H1 (cell line): ENCODE results near the gene SMAD7. TPM values are rescaled to one million over a fixed set of nuclear protein-coding genes. Genes with fewer than 3 reads are reported as not detected.

Experiments used
- CTBP2 ChIP-seq: IDR thresholded peaks from 2 replicates; pipeline ENCODE4 v1.7.0; 2011; ENCODE audit warnings: borderline replicate concordance, mild to moderate bottlenecking, moderate library complexity, mixed read lengths, low read length; ENCODE audit not compliant: insufficient read depth, insufficient read length
- RBBP5 ChIP-seq: IDR thresholded peaks from 2 replicates; pipeline ENCODE4 v1.7.1; 2012; ENCODE audit warnings: low read depth, mild to moderate bottlenecking, inconsistent platforms, low read length, moderate library complexity, borderline replicate concordance
- SIN3A ChIP-seq, 2 experiments: IDR thresholded peaks in 1 of 2; conservative IDR thresholded peaks in 1 of 2; 2 replicates each; pipeline ENCODE4 v1.6.1; 2011 to 2012; ENCODE audit warnings: low read length in 2 of 2, improper control_type of control experiment in 1 of 2, low read depth in 1 of 2, mild to moderate bottlenecking in 1 of 2
- polyA plus RNA-seq, 7 experiments: library from polyadenylated mRNA; depleted of rRNA in 3 of 7; stranded (reverse) in 5 of 7; unstranded in 2 of 7; fragments of >200 nt in 5 of 7; fragments of 200-250 nt in 2 of 7; gene quantifications; 1 replicate in 5 of 7; 2 replicates in 1 of 7; 4 replicates in 1 of 7; pipeline versions ENCODE4 v1.2.1 to v1.2.3, GENCODE V29; 2011 to 2013; ENCODE audit warnings: missing spikeins in 2 of 7, mixed read lengths in 2 of 7
- total RNA-seq: library from RNA; stranded (reverse); fragmentation: NEBNext Ultra II Directional; extraction: Animal tissue kit (Norgen Biotek cat#: 25700); gene quantifications from 2 replicates; pipeline ENCODE4 v1.2.1, GENCODE V29; 2021

SMAD7 gene
- total and polyA plus RNA-seq, 2 of the 8 experiments (the other 6 are each of a cell fraction or from before 2014, with no cell fraction given), result 6.5 to 15.5 TPM

GRCh38 chr18:48954886-48955819, 4.4 kb upstream of the SMAD7 start (continued):
- TF ChIP-seq SIN3A (conservative IDR thresholded peaks at IDR 0.05 in 1 of 2, IDR thresholded peaks at IDR 0.05 in 1 of 2; ENCODE audit: low read depth in 1 of 2, low read length in 2 of 2) (no peak), RBBP5 (no peak), CTBP2 (no peak)
